ENCODE results near the gene TRAF6. TPM values are rescaled to one million over a fixed set of nuclear protein-coding genes. Genes with fewer than 3 reads are reported as not detected.

The TRAF6 gene, protein sequence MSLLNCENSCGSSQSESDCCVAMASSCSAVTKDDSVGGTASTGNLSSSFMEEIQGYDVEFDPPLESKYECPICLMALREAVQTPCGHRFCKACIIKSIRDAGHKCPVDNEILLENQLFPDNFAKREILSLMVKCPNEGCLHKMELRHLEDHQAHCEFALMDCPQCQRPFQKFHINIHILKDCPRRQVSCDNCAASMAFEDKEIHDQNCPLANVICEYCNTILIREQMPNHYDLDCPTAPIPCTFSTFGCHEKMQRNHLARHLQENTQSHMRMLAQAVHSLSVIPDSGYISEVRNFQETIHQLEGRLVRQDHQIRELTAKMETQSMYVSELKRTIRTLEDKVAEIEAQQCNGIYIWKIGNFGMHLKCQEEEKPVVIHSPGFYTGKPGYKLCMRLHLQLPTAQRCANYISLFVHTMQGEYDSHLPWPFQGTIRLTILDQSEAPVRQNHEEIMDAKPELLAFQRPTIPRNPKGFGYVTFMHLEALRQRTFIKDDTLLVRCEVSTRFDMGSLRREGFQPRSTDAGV
- total RNA-seq = 10 to 100 TPM; 13.0 to 13.4 TPM

DNA sequence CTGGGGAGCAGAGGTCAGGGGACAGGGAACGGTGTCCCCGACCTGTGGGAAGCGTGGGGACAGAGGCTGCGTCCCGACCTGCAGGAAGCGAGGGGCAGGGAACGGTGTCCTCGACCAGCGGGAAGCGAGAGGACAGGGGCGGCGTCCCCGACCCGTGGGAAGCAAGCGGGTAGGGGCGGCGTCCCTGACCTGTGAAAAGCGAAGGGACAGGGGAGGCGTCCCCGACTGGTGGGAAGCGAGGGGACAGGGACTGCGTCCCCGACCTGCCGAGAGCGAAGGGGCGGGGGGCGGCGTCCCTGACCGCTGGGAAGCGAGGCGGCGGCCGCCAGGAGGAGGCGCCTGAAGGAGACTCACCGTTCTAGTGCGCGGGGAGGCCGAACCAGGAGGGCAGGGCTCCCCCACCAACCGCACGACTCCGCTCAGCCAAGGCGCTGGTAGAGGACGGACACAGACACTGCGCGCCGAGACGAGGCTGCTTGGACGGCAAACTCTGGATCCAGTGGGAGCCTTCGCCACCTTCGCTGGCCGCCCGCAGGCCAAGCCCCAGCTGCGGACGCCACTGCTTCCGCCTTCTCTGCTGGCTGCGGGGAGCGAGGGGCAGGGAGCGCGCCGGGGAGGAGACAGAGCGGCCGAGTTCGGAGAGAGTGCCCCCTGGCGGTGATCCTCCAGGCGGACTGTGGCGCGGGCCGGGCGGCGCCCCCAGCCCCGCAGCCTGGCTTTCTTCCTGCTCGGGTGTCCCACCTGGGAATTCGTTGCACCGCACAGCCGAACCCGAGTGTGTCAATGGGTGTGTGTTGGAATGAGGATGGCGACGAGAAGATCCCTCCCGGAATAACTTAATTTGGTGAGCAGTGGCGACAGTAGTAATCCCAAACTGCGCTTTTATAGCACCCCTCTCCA lies at the start of gene TRAF6:
TSS of gene TRAF6 (minus strand) at position 579 of the 900 bp plus-strand sequence. CDS start 8,757 bp downstream, outside the sequence.

Other genes with a start within 250 kb of the TRAF6 start
- 10 to 100 TPM; 40.3 to 43.2 TPM for gene COMMD9, start 220.8 kb downstream of the TRAF6 start, total RNA-seq
- 1 to 10 TPM; 3.3 to 4.8 TPM for gene PRR5L, start 214.0 kb downstream of the TRAF6 start, total RNA-seq
- gene RAG1, start 57.7 kb upstream of the TRAF6 start, total RNA-seq = under 1 TPM; 0.26 to 0.30 TPM
- 1 to 10 TPM; 1.0 to 1.3 TPM for gene IFTAP, start 84.2 kb upstream of the TRAF6 start, total RNA-seq
- gene RAG2, start 88.0 kb upstream of the TRAF6 start, total RNA-seq = not detected